Liver (tissue), 9 donors: ENCODE measurements around the gene EIF2B2. TPM values are rescaled to one million over a fixed set of nuclear protein-coding genes. Genes with fewer than 3 reads are reported as not detected.

Source experiments
- DNase-seq: peaks from one replicate; pipeline ENCODE4 v3.0.0-alpha.2; 2017; ENCODE audit warnings: low spot score
- H3K27ac ChIP-seq, 2 donors: one replicate each; pipeline ENCODE4 v1.7.0; 2013; ENCODE audit warnings: inconsistent platforms in 2 of 2, low read length in 2 of 2, control low read depth in 1 of 2, low read depth in 1 of 2, mild to moderate bottlenecking in 1 of 2
- H3K27me3 ChIP-seq, 4 donors: one replicate each; pipeline versions ENCODE4 v1.6.1 to v1.7.0; 2013; ENCODE audit warnings: low read length in 3 of 4, inconsistent platforms in 1 of 4, mild to moderate bottlenecking in 1 of 4, moderate library complexity in 1 of 4; ENCODE audit not compliant: control insufficient read depth in 4 of 4, insufficient read depth in 4 of 4
- H3K36me3 ChIP-seq, 4 donors: one replicate each; pipeline versions ENCODE4 v1.6.1 to v1.7.0; 2013; ENCODE audit warnings: low read length in 3 of 4, mild to moderate bottlenecking in 3 of 4, low read depth in 1 of 4, moderate library complexity in 1 of 4; ENCODE audit not compliant: control insufficient read depth in 4 of 4, insufficient read depth in 3 of 4
- H3K4me1 ChIP-seq, 4 donors: one replicate each; pipeline versions ENCODE4 v1.6.1 to v1.7.0; 2013; ENCODE audit warnings: low read length in 3 of 4, mild to moderate bottlenecking in 3 of 4, moderate library complexity in 1 of 4; ENCODE audit not compliant: control insufficient read depth in 4 of 4, insufficient read depth in 4 of 4
- H3K4me3 ChIP-seq, 3 donors: one replicate each; pipeline versions ENCODE4 v1.6.1 to v1.7.0; 2013; ENCODE audit warnings: low read length in 3 of 3, control low read depth in 1 of 3, low read depth in 1 of 3, mild to moderate bottlenecking in 1 of 3
- H3K9ac ChIP-seq, 2 donors: one replicate each; pipeline ENCODE4 v1.7.0; 2013; ENCODE audit warnings: low read length in 2 of 2, mild to moderate bottlenecking in 2 of 2, moderate library complexity in 2 of 2, control low read depth in 1 of 2, low read depth in 1 of 2
- H3K9me3 ChIP-seq, 4 donors: one replicate each; pipeline versions ENCODE4 v1.6.1 to v1.7.0; 2013; ENCODE audit warnings: low read length in 3 of 4; ENCODE audit not compliant: control insufficient read depth in 4 of 4
- EGR1 ChIP-seq, 2 donors: IDR thresholded peaks; 2 replicates each; pipeline ENCODE4 v1.6.1; 2016 to 2018; ENCODE audit warnings: antibody characterized with exemption in 2 of 2, low read depth in 2 of 2
- FOXA1 ChIP-seq: IDR thresholded peaks from 2 replicates; pipeline ENCODE4 v1.6.1; 2016; ENCODE audit warnings: antibody characterized with exemption
- FOXA2 ChIP-seq: IDR thresholded peaks from 2 replicates; pipeline ENCODE4 v1.6.1; 2016; ENCODE audit warnings: antibody characterized with exemption
- GABPA ChIP-seq, 2 donors: IDR thresholded peaks in 1 of 2; conservative IDR thresholded peaks in 1 of 2; 2 replicates each; pipeline ENCODE4 v1.6.1; 2016; ENCODE audit warnings: antibody characterized with exemption in 2 of 2, mild to moderate bottlenecking in 1 of 2, moderate library complexity in 1 of 2
- HNF4A ChIP-seq, 2 donors: conservative IDR thresholded peaks; 2 replicates each; pipeline ENCODE4 v1.6.1; 2016; ENCODE audit warnings: antibody characterized with exemption in 2 of 2, mild to moderate bottlenecking in 2 of 2
- HNF4G ChIP-seq: IDR thresholded peaks from 2 replicates; pipeline ENCODE4 v1.6.1; 2016; ENCODE audit warnings: antibody characterized with exemption
- JUND ChIP-seq, 2 donors: IDR thresholded peaks; 2 replicates each; pipeline ENCODE4 v1.6.1; 2016; ENCODE audit warnings: antibody characterized with exemption in 2 of 2
- NR2F2 ChIP-seq: IDR thresholded peaks from 2 replicates; pipeline ENCODE4 v1.6.1; 2016; ENCODE audit warnings: antibody characterized with exemption
- RAD21 ChIP-seq, 2 donors: IDR thresholded peaks; 2 replicates each; pipeline ENCODE4 v1.6.1; 2016; ENCODE audit warnings: antibody characterized with exemption in 2 of 2, mild to moderate bottlenecking in 2 of 2
- RXRA ChIP-seq, 2 donors: IDR thresholded peaks; 2 replicates each; pipeline ENCODE4 v1.6.1; 2017 to 2018; ENCODE audit warnings: antibody characterized with exemption in 2 of 2, mild to moderate bottlenecking in 1 of 2
- SP1 ChIP-seq: IDR thresholded peaks from 2 replicates; pipeline ENCODE4 v1.6.1; 2018; ENCODE audit warnings: antibody characterized with exemption, mild to moderate bottlenecking
- TAF1 ChIP-seq: conservative IDR thresholded peaks from 2 replicates; pipeline ENCODE4 v1.6.1; 2016; ENCODE audit warnings: antibody characterized with exemption, mild to moderate bottlenecking
- YY1 ChIP-seq: IDR thresholded peaks from 2 replicates; pipeline ENCODE4 v1.6.1; 2016; ENCODE audit warnings: antibody characterized with exemption, mild to moderate bottlenecking
- WGBS: extraction: QIAGEN DNeasy Blood & Tissue Kit; methylation state at CpG from one replicate; pipeline ENCODE4 v1.1.7; 2013; 5-methylcytosine and 5-hydroxymethylcytosine counted together
- polyA plus RNA-seq, 2 donors: library from polyadenylated mRNA; stranded (reverse) in 1 of 2; unstranded in 1 of 2; fragments of 200-250 nt in 1 of 2; fragments of >200 nt in 1 of 2; fragmentation: Nextera tagmentation in 1 of 2; extraction: Ambion mirVana in 1 of 2; gene quantifications; one replicate each; pipeline versions ENCODE4 v1.2.1 to v1.2.3, GENCODE V29; 2013 to 2015
- total RNA-seq, 2 donors: library from RNA; depleted of rRNA; stranded (reverse); fragments of >200 nt; gene quantifications; one replicate each; pipeline ENCODE4 v1.2.3, GENCODE V29; 2014
- TF ChIP-seq, protein P1 (sequence below): fragments of 150-350 bp; IDR thresholded peaks from 2 replicates; pipeline ENCODE4 v1.5.1; 2017; ENCODE audit warnings: improper control_type of control experiment, low read depth, low read length; ENCODE audit not compliant: missing input control
- TF ChIP-seq, protein P2 (sequence below): IDR thresholded peaks from 2 replicates; pipeline ENCODE4 v1.6.1; 2016; ENCODE audit warnings: antibody characterized with exemption, mild to moderate bottlenecking
- TF ChIP-seq, protein P3 (sequence below): IDR thresholded peaks from 2 replicates; pipeline ENCODE4 v1.6.1; 2016; ENCODE audit warnings: antibody characterized with exemption
- TF ChIP-seq, protein P4 (sequence below): IDR thresholded peaks from 2 replicates; pipeline ENCODE4 v1.6.1; 2016; ENCODE audit warnings: antibody characterized with exemption
- TF ChIP-seq, protein P5 (sequence below): IDR thresholded peaks from 2 replicates; pipeline ENCODE4 v1.6.1; 2016; ENCODE audit warnings: antibody characterized with exemption
- donor health status: healthy.
- donor health status: healthy.
- donor health status: healthy.
- donor health status: healthy.
- donor health status: healthy.

Gene EIF2B2
- total and polyA plus RNA-seq, 4 donors = 16.2 to 23.6 (median 20.2) TPM

DNA sequence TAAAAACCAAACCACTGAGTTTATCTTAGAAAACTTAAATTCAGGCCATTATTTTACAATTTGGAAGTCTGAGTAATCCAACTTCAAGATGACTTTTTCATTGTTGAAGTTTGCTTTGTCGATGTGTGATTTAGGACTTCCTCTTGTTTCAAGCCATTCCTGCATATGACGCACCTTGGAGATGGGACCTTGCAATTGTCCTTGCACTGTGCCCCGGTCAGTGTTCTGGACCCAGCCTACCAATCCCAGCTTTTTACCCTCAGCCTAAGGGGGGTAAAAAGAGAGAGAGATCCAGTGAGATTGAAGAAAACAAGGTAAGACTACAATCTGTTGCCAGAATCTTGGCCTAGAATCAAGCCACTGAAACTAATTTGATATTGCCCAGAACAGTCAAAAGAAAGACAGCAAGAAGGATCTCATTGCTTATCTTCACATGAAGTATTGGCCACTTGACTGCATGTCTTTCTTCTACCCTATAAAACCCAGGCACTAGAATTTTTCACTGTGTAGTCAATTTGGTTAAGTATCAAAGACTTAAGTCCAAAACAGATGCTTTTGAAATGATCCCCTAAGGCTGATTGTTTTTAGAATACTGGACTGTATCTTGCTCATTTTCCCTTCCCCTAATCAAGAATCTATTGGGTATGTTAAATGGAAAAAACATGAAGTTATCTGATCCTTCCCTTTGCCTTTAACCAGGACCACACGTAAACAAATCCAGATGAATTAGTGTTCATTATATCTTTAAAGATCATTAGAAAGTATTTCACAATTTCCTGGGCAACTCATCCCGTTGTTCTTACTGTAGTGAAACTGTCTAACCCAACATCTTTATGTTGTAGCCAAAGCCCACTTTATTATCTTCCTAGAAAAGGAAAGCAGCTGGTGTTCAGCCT lies 50.9 kb downstream of the EIF2B2 start:
- H3K9ac ChIP-seq = no peak overlapping the region
- 63% methylated on average over 5 of the region's 5 CpGs for WGBS
- H3K4me3 ChIP-seq = no peak overlapping the region
- no peak for DNase-seq
- TF ChIP-seq FOXA1 (no peak), YY1 (no peak), HNF4G (no peak), HNF4A (conservative IDR thresholded peaks at IDR 0.05) (no peak), SP1 (no peak), RAD21 (IDR thresholded peaks at IDR 0.05) (no peak), RXRA (IDR thresholded peaks at IDR 0.05) (no peak), FOXA2 (no peak)
- TF ChIP-seq, protein P1, sequence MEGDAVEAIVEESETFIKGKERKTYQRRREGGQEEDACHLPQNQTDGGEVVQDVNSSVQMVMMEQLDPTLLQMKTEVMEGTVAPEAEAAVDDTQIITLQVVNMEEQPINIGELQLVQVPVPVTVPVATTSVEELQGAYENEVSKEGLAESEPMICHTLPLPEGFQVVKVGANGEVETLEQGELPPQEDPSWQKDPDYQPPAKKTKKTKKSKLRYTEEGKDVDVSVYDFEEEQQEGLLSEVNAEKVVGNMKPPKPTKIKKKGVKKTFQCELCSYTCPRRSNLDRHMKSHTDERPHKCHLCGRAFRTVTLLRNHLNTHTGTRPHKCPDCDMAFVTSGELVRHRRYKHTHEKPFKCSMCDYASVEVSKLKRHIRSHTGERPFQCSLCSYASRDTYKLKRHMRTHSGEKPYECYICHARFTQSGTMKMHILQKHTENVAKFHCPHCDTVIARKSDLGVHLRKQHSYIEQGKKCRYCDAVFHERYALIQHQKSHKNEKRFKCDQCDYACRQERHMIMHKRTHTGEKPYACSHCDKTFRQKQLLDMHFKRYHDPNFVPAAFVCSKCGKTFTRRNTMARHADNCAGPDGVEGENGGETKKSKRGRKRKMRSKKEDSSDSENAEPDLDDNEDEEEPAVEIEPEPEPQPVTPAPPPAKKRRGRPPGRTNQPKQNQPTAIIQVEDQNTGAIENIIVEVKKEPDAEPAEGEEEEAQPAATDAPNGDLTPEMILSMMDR = no peak
- H3K36me3 ChIP-seq = peaks cover 0 to 1% (median 0%) of the 10 kb centered on the region in 4 donors
- no peak overlapping the region for H3K27ac ChIP-seq
- no peaks in the 10 kb centered on the region for H3K27me3 ChIP-seq
- no peaks in the 10 kb centered on the region for H3K9me3 ChIP-seq
- peaks cover 0 to 7% (median 5%) of the 10 kb centered on the region in 4 donors for H3K4me1 ChIP-seq

DNA sequence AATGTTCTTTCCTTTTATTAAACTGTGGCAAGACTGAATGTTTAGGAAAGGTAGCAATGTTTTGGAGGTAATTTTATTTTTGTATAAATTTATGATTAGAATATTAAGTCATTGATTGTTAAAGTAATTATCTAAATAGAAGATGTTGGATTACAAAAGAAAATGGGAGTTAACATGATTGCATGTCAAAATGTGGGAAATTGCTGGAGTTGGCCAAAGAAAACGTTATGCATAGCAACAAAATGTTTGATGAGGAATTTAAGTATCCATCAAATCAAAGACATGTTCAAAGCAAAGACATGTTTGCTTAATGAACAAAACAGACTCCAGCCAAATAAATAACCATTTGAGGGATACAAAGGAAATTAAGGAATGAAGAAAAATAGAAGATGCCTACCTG lies 51.7 kb downstream of the EIF2B2 start:
- Histone ChIP-seq H3K27ac (no peak overlapping the region), H3K9ac (no peak overlapping the region), H3K4me1 (peaks cover 0 to 7% (median 5%) of the 10 kb centered on the region in 4 donors), H3K4me3 (no peak overlapping the region), H3K36me3 (peaks cover 0 to 1% (median 0%) of the 10 kb centered on the region in 4 donors), H3K9me3 (no peaks in the 10 kb centered on the region), H3K27me3 (no peaks in the 10 kb centered on the region)
- DNase-seq = no peak
- 85% methylated on average over 1 of the region's 1 CpG for WGBS
- TF ChIP-seq GABPA (IDR thresholded peaks at IDR 0.05 in 1 of 2, conservative IDR thresholded peaks at IDR 0.05 in 1 of 2) (no peak), HNF4A (conservative IDR thresholded peaks at IDR 0.05) (no peak), YY1 (no peak), FOXA2 (no peak), RAD21 (IDR thresholded peaks at IDR 0.05) (no peak), FOXA1 (no peak), NR2F2 (no peak), JUND (IDR thresholded peaks at IDR 0.05) (no peak), TAF1 (no peak), SP1 (no peak), RXRA (IDR thresholded peaks at IDR 0.05) (no peak), HNF4G (no peak), EGR1 (IDR thresholded peaks at IDR 0.05; ENCODE audit: low read depth in 2 of 2) (no peak)
- TF ChIP-seq, protein P2, sequence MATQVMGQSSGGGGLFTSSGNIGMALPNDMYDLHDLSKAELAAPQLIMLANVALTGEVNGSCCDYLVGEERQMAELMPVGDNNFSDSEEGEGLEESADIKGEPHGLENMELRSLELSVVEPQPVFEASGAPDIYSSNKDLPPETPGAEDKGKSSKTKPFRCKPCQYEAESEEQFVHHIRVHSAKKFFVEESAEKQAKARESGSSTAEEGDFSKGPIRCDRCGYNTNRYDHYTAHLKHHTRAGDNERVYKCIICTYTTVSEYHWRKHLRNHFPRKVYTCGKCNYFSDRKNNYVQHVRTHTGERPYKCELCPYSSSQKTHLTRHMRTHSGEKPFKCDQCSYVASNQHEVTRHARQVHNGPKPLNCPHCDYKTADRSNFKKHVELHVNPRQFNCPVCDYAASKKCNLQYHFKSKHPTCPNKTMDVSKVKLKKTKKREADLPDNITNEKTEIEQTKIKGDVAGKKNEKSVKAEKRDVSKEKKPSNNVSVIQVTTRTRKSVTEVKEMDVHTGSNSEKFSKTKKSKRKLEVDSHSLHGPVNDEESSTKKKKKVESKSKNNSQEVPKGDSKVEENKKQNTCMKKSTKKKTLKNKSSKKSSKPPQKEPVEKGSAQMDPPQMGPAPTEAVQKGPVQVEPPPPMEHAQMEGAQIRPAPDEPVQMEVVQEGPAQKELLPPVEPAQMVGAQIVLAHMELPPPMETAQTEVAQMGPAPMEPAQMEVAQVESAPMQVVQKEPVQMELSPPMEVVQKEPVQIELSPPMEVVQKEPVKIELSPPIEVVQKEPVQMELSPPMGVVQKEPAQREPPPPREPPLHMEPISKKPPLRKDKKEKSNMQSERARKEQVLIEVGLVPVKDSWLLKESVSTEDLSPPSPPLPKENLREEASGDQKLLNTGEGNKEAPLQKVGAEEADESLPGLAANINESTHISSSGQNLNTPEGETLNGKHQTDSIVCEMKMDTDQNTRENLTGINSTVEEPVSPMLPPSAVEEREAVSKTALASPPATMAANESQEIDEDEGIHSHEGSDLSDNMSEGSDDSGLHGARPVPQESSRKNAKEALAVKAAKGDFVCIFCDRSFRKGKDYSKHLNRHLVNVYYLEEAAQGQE = no peak
- TF ChIP-seq, protein P3, sequence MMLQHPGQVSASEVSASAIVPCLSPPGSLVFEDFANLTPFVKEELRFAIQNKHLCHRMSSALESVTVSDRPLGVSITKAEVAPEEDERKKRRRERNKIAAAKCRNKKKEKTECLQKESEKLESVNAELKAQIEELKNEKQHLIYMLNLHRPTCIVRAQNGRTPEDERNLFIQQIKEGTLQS = no peak
- TF ChIP-seq, protein P4, sequence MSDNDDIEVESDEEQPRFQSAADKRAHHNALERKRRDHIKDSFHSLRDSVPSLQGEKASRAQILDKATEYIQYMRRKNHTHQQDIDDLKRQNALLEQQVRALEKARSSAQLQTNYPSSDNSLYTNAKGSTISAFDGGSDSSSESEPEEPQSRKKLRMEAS = no peak
- TF ChIP-seq, protein P1 = no peak
- TF ChIP-seq, protein P5, sequence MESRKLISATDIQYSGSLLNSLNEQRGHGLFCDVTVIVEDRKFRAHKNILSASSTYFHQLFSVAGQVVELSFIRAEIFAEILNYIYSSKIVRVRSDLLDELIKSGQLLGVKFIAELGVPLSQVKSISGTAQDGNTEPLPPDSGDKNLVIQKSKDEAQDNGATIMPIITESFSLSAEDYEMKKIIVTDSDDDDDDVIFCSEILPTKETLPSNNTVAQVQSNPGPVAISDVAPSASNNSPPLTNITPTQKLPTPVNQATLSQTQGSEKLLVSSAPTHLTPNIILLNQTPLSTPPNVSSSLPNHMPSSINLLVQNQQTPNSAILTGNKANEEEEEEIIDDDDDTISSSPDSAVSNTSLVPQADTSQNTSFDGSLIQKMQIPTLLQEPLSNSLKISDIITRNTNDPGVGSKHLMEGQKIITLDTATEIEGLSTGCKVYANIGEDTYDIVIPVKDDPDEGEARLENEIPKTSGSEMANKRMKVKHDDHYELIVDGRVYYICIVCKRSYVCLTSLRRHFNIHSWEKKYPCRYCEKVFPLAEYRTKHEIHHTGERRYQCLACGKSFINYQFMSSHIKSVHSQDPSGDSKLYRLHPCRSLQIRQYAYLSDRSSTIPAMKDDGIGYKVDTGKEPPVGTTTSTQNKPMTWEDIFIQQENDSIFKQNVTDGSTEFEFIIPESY = no peak
